NK-92 treated with Interleukin-12 subunit alpha and Interleukin-12 subunit beta, amount 100 ng/mL, for 24 hours (cell line): Measurements from ENCODE around the gene UBE2Q2.
A peak's percentile ranks its signal among the peaks of the same experiment; 100 is the strongest.

Experiments
- DNase-seq: peaks from one replicate; lab custom pipeline; 2025; lab: John Stamatoyannopoulos, UW

UBE2Q2 gene

DNA sequence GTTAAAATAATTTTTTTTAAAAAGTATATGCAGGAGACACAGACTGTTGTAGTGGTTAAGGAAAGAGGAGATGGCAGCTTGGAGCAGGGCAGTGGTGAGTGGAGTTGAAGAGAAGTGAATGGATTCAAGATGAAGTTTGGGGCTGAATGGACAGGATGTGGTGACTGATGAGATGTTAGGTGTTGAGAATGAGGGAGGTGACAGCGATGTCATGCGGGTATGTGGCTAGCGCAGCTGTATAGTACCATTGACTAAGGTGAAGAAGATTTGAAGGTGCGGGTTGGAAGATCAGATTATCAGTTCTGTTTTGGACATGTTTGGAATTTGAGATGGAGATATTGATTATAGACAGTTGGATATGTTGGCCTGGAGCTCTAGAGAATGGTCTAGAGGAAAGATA lies 80.5 kb downstream of the UBE2Q2 start:
- no peak for DNase-seq

DNA sequence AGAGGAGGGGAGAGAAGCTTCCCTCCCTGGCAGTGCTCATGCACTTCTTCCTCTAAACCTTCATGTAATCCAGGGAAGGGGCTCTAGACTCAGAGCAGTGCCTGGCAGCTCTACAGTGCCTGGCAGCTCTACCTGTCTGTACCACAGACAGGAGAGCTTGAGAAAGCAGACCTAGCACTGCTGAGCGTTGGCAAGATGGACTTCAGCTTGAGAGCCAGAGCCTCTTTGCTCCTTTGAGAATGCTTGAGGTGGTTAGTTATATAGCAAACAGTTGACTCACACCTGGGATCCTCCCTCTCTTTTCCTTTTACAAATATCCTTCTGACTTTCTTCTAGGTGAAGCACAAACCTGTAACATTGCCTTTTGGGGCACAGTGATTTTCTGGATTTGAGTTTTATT lies 81.3 kb downstream of the UBE2Q2 start:
- DNase-seq, result no peak

DNA sequence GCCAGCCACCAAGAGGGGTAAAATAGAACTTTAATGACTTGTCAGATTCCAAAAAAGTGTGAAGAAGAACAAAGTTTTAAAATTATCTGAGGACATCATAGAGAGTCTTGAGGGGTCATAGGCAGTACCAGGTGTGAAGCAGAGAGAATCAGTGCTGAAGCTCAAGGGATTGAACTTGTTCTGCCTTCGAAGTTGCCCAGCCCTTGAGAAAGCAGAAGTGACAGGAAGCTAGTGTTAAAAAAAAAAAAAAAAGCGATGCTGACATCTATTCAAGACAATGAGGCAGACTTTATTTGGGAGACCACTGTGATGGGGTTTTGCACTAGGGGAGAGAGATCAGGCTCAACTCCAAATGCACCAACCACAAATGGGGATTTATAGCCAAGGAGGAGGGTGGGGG lies 82.2 kb downstream of the UBE2Q2 start:
- no peak for DNase-seq

DNA sequence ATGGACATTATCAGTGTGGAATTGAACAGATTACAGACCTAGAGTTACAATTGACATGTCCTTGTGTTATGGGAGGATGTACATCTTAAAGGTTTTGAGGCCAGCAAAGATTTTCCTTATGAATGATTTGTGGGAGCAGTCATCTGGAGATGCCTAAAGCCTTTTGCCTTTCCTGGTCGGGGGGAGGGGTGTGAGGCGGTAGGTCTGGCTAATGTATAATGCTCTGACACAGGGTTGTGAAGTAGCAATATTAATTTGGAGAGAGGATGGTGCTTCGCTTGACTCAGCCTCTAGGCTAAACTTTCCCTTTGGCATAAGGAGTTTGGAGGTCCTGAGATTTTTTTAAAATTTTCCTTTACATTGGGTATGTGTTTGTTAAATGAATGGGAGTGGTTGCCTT lies 83.7 kb downstream of the UBE2Q2 start:
- no peak for DNase-seq

DNA sequence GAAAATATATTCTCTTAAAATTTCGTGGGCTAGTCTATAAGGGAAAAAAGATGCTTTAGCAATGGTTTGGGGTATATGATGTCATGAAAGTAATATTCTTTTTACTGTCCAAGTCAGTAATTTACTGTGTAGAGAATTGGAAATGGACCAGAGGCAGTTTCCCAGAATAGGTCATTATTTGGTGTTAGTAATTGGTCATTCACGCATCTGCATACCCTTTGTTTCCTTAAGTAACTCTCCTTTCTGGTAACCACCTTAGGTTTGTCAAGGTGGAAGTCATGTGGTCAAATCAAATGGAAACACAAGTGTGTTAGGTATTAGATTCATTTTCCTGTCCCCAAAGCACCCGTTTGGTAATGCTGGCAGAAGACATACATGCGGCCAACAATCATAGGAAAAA lies 84.4 kb downstream of the UBE2Q2 start:
- DNase-seq, result no peak

DNA sequence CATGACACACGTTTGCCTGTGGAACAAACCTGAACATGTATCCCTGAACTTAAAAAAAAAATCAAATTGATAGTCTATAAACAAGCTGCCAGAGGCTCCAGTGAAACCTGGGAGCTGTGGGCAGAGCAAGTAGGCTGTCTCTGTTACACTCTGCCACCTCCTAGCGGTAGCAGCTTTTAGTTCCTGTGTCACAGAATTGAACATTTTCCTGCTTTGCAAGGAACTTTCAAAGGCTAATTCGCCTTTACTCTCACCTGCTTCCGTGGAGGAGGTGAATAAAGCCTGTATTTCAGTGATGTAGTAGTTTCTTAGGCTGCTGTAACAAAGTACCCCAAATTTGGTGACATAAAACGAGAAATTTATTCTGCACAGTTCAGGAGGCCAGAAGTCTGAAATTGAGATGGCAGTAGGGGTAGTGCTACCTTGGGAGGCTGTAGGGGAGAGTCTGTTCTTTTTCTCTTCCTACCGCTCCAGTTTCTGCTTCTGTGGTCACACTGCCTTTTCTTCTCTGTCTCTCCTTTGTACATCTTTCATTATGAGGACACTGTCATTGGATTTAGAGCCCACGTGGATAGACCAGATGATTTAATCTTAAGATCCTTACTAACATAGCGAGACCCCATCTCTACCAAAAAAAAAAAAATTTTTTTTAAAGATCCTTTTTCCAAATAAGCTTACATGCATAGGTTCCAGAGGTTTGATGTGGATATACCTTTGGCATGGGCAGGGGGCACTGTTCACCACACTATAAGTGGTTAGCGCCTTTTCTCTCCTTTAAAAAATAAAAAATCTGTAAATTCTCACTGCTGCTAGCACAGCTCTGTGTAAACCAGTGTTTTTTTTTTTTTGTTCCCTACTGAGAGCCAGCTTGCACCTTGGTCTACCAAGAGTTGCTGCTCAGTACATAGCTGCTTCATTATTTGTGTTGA lies 85.7 kb downstream of the UBE2Q2 start:
- no peak for DNase-seq

DNA sequence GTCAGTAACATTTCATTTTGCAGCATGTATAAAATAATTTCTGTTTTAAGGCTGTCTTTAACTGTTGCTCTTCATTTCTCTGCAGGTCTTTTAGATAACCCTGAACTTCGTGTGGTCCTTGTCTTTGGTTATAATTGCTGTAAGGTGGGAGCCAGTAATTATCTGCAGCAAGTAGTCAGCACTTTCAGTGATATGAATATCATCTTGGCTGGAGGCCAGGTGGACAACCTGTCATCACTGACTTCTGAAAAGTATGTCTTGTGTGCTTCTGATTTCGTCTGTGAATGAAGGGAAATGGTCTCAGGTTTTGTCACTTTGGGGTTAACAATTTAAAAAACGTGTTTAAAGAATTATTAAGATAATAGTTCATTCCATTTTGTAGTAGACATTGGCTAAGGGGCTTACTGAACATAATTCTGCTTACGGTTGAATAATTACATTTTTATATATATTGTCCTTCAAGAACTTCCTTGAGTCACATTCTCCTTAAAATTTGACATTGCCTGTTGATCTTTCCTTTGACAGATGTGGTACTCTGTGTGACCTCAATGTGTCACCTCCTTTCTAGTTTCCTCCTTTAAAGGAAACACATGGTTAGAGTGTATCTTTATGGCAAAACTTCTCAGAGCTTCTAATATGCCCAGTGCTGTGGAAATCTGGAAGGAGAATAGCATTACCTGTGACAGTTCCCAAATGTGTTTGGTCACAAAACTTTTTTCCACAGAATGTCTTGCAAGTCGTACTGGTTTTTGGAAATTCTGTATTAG lies 86.7 kb downstream of the UBE2Q2 start:
- no peak for DNase-seq

DNA sequence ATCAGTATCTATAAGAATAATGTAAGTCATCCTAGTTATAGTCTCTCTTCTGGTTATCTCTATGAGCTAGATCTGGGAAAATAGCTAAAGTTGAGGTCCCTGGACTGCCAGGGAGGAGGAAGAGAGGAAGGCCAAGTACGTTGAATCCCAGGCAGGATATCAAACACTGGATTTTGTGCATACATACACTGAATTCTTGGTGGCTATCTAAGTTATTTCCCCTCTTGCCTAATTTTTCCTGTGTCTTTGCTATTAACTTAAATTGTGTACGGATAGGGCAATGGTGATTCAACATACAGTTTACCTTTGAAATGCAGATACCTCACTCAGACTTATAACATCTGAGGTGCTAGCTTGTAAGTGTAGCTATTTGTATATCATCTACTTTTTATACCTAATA lies 87.6 kb downstream of the UBE2Q2 start:
- DNase-seq, result no peak

DNA sequence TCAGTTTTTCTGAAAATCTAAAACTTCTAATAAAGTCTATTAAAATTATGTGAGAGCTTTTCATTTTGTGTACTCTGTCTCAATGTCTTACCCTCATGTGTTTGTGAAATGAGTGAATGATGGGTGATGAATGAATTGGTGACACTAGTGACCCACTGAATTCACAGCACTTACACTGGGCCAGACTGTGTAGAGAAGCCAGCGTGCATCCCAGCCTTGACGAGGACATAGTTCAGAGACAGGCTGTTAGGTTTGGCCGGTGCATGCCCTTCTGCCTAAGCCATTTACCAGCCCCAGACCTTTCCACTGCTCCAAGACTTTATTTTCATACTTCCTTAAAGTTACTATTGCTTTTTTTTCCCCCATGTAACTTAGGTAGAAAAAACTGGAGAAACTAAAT lies 99.2 kb downstream of the UBE2Q2 start:
- DNase-seq, result no peak

DNA sequence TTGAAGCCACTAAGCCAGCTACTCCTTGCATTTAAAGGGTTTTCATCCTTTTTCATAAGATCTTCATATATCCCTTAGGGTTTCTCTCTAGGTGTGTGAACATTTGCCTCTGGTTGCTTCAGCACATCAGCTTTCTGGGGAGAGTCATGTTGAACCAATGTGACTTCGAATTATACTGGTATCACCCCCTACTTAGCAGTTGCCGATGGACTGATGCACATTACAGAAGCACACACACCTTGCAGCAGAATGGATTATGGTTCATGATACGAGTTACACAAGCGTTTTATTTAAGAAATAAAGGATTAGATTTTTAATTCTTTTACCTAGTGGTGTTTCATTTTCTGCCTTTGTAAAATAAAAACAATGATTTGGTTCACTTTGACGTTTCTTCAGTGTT lies 100.0 kb downstream of the UBE2Q2 start:
- DNase-seq, result no peak

DNA sequence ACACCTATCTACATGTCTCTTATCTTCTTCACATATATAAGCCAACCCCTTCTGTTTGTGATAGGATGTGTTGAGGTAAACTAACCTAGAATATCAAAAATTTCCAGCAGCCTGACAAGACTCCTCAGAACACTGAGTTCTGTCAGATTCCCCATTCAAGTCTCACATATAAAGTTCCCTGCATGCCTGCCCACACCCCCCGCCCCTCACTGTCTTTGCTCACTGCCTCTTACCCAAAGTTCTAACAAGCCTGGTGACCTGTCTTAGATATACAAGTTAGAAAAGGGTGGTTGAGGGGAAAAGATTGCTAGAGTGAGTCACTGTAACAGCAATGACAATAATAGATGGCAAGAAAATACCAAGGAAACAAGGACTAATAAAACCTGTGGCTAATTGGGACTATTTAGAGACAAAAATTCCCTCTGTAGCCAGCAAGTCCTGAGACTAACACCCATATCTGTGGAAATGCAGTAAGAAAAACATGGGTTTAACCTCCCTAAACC lies 100.5 kb downstream of the UBE2Q2 start:
- DNase-seq, result no peak

DNA sequence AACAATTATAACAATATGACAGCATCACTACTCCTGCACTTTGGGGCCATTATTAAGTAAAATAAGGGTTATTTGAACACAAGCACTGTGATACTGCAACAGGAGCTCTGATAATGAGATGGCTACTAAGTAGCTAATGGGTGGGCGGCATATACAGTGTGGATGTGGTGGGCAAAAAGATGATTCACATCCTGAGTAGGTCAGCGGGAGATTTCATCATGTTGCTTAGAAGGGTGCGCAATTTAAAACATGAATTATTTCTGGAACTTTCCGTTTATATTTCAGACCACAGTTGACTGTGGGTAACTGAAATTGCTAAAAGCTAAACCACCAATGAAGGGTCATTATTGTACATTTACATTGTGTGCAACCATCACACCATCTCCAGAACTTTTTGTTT lies 102.7 kb downstream of the UBE2Q2 start:
- DNase-seq, result peak; percentile 20

DNA sequence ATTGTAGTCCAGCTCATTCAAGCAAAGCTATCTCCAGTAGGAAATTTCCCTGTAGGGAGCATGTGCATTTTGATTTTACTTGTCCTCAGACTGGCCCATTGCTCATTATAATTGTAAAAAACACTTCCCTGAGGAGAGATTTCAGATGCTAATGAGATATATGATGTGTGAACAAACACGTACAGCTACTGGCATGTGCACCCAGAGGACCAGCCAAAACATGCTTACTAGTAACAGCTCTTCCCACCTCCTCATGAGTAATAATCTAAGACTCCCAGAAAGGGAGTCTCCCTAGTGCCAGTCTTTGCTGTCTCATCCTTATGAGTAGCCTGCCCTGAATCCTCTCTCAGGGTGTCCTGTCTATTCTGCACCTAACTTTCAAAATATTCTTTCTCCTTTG lies 103.8 kb downstream of the UBE2Q2 start:
- DNase-seq, result no peak

DNA sequence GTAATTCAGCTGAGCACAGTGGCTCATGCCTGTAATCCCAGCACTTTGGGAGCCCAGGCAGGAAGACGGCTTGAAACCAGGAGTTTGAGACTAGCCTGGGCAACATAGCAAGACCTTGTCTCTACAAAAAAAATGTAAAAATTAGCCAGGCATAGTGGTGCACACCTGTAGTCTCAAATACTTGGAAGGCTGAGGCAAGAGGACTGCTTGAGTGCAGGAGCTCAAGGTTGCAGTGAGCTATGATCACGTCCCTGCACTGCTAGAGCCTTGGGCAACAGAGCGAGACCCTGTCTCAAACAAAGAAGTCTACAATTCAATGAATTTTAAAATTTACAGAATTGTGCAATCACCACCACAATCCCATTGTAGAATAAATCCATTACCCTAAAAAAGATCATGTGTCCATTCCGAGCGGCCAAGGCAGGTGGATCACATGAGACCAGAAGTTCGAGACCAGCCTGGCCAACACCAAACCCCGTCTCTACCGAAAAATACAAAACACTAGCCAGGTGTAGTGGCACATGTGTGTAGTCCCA lies 105.6 kb downstream of the UBE2Q2 start:
- DNase-seq, result no peak
